IPS-15b (cell line): ENCODE data around the gene SLC25A45.

Experiments
- H3K27me3 ChIP-seq: one replicate; pipeline ENCODE4 v1.6.1; 2013; ENCODE audit warnings: low read length; ENCODE audit not compliant: control insufficient read depth, insufficient read depth
- H3K36me3 ChIP-seq: one replicate; pipeline ENCODE4 v1.6.1; 2013; ENCODE audit warnings: low read length; ENCODE audit not compliant: control insufficient read depth, insufficient read depth
- H3K4me1 ChIP-seq: one replicate; pipeline ENCODE4 v1.6.1; 2013; ENCODE audit warnings: mild to moderate bottlenecking, low read length; ENCODE audit not compliant: control insufficient read depth, insufficient read depth
- H3K4me3 ChIP-seq: one replicate; pipeline ENCODE4 v1.5.1; 2013; ENCODE audit warnings: low read depth, low read length
- H3K9ac ChIP-seq: one replicate; pipeline ENCODE4 v1.6.1; 2013; ENCODE audit warnings: low read depth, mild to moderate bottlenecking, low read length
- H3K9me3 ChIP-seq: one replicate; pipeline ENCODE4 v1.6.1; 2013; ENCODE audit warnings: mild to moderate bottlenecking, low read length; ENCODE audit not compliant: control insufficient read depth, insufficient read depth

SLC25A45 gene

GRCh38 chr11:65382033-65382803, at the start of gene SLC25A45:
SLC25A45 (minus strand) TSS chr11:65382646; CDS start chr11:65381951, 695 bp downstream.
- Histone ChIP-seq H3K4me3 (no peak within 1 kb of the TSS), H3K9ac (peak within 1 kb of the TSS; percentile 54), H3K36me3 (no peaks in the 10 kb centered on the region), H3K9me3 (no peaks in the 10 kb centered on the region), H3K4me1 (peaks cover 4% of the 10 kb centered on the region), H3K27me3 (no peaks in the 10 kb centered on the region)

GRCh38 chr11:65431451-65432099, 49.1 kb upstream of the SLC25A45 start:
- H3K4me3 ChIP-seq, result no peak overlapping the region

GRCh38 chr11:65430406-65431217, 48.2 kb upstream of the SLC25A45 start:
- Histone ChIP-seq H3K4me3 (no peak overlapping the region), H3K4me1 (peaks cover 21% of the 10 kb centered on the region), H3K36me3 (peaks cover 3% of the 10 kb centered on the region), H3K9ac (no peak overlapping the region), H3K9me3 (no peaks in the 10 kb centered on the region), H3K27me3 (no peaks in the 10 kb centered on the region)

More at GRCh38 chr11:65431451-65432099, 49.1 kb upstream of the SLC25A45 start:
- Histone ChIP-seq H3K36me3 (peaks cover 3% of the 10 kb centered on the region), H3K4me1 (peaks cover 18% of the 10 kb centered on the region), H3K9ac (no peak overlapping the region), H3K27me3 (no peaks in the 10 kb centered on the region), H3K9me3 (no peaks in the 10 kb centered on the region)

GRCh38 chr11:65429724-65430405, 47.4 kb upstream of the SLC25A45 start:
- Histone ChIP-seq H3K4me3 (no peak overlapping the region), H3K9ac (no peak overlapping the region), H3K36me3 (no peaks in the 10 kb centered on the region), H3K4me1 (peaks cover 21% of the 10 kb centered on the region), H3K9me3 (no peaks in the 10 kb centered on the region), H3K27me3 (no peaks in the 10 kb centered on the region)

- Histone ChIP-seq H3K4me1 (peaks cover 21% of the 10 kb centered on the region), H3K9ac (no peak overlapping the region), H3K4me3 (peak overlapping the region; percentile 20), H3K9me3 (no peaks in the 10 kb centered on the region), H3K27me3 (no peaks in the 10 kb centered on the region), H3K36me3 (no peaks in the 10 kb centered on the region)
These were observed 46.7 kb upstream of the SLC25A45 start for GRCh38 chr11:65429068-65429681.

GRCh38 chr11:65428578-65429067, 46.2 kb upstream of the SLC25A45 start:
- H3K9ac ChIP-seq, result no peak overlapping the region
- peaks cover 21% of the 10 kb centered on the region for H3K4me1 ChIP-seq
- no peaks in the 10 kb centered on the region for H3K36me3 ChIP-seq
- no peaks in the 10 kb centered on the region for H3K27me3 ChIP-seq
- H3K9me3 ChIP-seq, result no peaks in the 10 kb centered on the region
- no peak overlapping the region for H3K4me3 ChIP-seq

- H3K9me3 ChIP-seq, result no peaks in the 10 kb centered on the region
- H3K4me3 ChIP-seq, result peak overlapping the region; percentile 78
- H3K36me3 ChIP-seq, result no peaks in the 10 kb centered on the region
- H3K27me3 ChIP-seq, result no peaks in the 10 kb centered on the region
- peaks cover 21% of the 10 kb centered on the region for H3K4me1 ChIP-seq
- no peak overlapping the region for H3K9ac ChIP-seq
These were observed 45.5 kb upstream of the SLC25A45 start for GRCh38 chr11:65427691-65428577.

GRCh38 chr11:65426839-65427690, 44.6 kb upstream of the SLC25A45 start:
- Histone ChIP-seq H3K36me3 (no peaks in the 10 kb centered on the region), H3K4me3 (peak overlapping the region; percentile 78), H3K9ac (peak overlapping the region; percentile 19), H3K4me1 (peaks cover 21% of the 10 kb centered on the region), H3K9me3 (no peaks in the 10 kb centered on the region), H3K27me3 (no peaks in the 10 kb centered on the region)

GRCh38 chr11:65425971-65426838, 43.8 kb upstream of the SLC25A45 start:
- no peaks in the 10 kb centered on the region for H3K9me3 ChIP-seq
- peak overlapping the region; percentile 18 for H3K9ac ChIP-seq
- H3K36me3 ChIP-seq, result no peaks in the 10 kb centered on the region
- H3K4me1 ChIP-seq, result peaks cover 24% of the 10 kb centered on the region
- H3K27me3 ChIP-seq, result no peaks in the 10 kb centered on the region
- H3K4me3 ChIP-seq, result peak overlapping the region; percentile 78
